NCI-H1417 treated with DMSO at 0.1 percent for 48 hours (cell line): ENCODE measurements around the gene SLC38A10.
A peak's percentile ranks its signal among the peaks of the same experiment; 100 is the strongest.

Experiments
- DNase-seq: peaks from one replicate; lab custom pipeline; 2025; lab: John Stamatoyannopoulos, UW

SLC38A10 gene

DNA sequence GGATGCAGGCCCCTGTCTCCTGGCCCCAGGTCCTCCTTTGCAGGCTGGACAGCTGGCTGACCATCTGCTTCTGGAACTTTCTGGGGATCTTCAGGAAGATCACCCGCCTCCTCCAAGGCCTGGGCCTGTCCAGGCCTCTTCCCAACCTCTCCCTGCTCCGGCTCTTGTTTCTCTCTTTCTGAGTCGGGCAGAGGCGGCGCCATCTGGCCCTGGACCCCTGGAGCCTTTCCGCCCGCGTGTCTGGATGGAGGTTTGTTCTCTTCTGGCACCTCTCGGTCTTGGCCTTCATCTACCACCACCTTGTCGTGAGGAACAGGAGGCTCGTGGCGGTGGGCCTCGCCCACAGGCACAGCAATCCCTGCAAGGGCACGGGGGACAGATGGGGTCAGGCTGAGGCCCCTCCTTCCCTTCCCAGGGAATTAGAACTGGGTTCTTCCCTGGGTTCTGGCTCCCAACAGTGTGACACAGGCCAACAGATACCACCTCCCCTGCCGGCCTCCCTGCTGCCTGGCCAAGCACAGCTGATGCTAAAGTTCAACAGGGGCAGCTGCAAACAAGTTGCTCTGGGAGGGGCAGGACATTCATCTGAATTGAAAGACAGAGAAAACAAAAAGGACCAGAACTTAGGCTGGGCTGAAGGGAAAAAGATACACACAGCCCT lies 42.7 kb downstream of the SLC38A10 start:
- DNase-seq, result no peak

DNA sequence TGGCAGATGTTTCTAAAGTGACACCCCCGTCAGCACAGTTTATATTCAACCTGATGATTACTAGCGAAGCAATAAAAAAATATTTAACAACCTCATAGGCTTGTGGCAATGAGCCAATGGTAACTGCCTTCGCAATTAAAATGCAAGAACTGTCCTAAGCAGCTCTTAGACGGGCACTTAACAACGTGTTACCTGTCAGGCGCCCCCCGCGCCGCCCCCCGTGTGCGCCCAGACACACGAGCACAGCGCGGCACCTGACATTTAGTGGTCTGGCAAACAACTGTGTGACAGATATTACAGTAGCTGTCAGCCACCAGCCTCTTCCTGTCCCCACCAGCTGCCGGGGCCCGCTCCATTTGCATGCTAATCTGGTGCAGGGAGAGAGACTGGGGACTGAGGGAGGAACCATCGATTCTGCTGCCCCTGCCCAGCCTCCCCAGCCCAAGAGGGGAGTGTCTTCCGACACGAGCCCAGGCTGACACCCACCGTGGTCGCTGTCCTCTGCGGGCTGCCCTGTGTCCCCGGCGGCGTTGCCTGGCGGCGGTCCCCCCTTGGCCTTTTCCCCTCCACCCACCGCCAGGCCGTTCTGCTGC lies 43.3 kb downstream of the SLC38A10 start:
- peak; percentile 76 for DNase-seq

DNA sequence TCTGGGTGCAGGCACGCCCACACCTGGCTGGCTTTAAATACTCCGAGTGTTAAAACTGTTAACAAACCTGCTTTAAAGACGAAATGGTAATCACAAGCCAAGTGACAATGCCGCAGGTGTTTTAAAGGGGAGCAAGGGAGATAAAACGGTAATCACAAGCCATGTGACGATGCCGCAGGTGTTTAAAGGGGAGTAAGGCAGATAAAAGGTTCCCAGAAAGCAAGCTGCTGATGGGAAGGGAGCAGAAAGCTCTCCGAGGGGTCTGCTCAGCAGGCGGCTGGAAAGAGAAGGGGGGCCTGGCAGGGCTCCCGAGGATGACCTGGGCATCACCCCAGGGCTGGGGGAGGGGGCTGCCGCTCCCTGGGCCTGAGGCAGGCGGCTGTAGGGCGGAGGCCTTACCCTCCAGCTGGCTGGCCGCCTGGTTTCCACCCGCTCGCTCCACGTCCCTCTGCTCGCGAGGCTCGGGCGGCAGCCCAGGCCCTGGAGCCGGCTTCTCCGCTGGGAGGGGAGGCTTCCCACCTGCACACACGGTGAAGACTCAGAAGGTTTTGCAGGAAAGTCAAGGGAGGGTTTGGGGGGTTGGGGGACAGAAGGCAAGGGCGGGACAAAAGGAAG lies 43.9 kb downstream of the SLC38A10 start:
- peak; percentile 65 for DNase-seq

DNA sequence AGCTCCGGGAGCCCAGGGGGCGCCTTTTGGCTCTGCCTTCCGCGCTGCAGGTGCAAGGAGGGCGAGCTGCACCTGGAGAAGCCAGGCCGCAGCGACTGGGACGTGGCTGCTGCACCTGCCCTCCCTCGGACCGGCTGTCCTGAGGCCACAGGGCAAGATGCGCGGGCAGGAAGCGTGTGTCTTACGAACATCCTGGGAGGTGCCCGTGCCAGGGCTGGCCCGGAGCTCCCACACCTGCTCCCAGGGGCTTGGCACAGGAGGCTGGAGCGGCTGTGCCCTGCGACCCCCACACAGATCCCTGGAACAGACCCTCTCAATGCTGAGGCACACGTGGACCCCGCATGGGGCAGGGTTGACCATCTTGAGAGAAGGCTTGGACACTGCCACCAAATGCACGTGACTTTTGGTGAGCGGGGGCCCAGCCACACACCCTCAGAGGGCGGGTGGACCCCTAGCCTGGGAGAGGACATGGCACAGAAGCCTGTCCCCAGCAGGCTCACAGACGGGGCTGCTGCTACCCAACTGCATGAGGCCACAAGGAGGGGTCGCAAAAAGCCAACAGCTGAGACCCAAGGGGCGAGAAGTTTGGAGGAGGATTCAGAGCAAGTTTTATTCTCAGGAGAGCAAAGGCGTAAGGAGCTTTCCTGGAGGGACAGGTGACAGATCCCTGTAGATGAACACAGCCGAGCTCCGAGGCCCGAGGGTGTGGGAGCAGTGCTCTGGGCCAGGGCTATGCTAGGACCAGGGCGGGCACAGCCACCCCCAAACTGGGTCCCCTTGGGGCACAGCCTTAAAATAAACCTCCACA lies 44.6 kb downstream of the SLC38A10 start:
- no peak for DNase-seq

DNA sequence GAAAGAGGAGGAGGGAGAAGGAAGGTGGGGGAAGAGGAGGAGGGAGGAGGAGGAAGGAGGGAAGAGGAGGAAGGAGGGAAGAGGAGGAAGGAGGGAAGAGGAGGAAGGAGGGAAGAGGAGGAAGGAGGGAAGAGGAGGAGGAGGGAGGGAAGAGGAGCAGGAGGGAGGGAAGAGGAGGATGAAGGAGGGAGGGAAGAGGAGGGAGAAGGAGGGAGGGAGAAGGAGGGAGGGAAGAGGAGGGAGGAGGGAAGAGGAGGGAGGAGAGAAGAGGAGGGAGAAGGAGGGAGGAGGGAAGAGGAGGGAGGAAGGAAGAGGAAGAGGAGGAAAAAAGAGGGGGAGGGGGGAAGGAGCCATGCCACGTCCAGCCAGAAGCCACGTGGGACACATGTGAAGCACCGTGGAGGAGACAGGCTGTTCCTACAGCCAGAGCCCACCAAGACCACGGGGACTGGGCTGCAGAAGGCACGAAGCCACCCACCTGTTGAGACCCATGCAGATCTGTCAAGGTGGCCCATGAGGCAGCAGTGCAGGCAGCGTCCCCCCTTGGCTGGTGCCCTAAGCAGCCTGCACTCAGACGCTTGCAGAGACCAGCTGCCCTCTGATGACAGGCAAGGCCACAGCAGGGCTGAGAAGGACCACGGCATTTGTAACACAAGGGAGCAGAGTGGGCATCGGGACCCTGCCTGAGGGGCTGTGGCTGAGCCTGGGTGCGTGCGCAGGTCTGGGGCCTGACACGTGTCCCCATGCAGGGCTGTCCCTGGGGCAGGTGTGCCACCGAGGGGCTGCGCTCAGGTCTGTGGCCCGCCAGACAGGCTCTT lies 45.7 kb downstream of the SLC38A10 start:
- DNase-seq, result no peak

DNA sequence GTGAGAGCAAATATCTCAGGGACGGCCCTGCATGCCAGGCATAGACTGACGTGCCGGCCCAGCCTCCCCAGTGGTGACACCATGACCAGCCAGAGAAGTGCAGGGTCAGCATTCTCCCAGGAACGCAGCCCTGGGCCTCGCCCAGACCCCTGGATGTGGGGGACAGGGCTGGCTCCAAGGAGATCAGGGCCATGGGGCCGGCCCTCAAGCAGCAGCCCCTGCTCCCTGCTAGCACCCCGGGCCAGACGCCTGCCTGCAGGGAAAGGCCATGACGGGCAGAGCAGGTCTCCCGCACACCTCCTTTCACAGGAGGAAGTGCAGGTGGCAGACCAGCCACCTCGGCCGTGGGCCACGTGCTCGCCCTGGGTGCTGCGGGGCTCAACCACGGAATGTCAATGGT lies 46.5 kb downstream of the SLC38A10 start:
- DNase-seq, result no peak

DNA sequence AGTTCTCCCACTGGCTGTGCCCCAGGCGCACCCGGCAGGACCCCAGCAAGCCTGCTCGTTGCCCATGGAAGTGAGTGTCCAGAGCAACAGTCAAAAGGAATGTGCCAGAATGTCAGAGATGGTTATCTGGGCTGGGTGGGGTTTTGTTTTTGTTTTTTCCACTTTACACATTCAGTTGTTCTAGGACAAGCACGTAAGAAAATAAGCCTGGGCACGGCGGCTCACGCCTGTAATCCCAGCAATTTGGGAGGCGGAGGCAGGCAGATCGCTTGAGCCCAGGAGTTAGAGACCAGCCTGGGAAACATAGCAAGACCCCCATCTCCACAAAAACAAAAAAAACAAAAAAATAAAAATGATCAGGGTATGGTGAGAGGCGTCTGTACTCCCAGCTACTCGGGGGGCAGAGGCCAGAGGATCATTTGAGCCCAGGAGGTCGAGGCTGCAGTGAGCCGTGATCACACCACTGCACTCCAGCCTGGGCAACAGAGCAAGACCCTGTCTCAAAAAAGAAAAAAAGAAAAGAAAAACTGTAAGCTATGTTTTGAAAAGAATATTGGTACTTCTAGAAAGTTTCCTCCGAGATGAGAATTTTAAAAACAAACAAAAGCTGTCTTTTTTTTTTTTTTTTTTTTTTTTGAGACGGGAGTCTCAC lies 47.6 kb downstream of the SLC38A10 start:
- DNase-seq, result no peak

DNA sequence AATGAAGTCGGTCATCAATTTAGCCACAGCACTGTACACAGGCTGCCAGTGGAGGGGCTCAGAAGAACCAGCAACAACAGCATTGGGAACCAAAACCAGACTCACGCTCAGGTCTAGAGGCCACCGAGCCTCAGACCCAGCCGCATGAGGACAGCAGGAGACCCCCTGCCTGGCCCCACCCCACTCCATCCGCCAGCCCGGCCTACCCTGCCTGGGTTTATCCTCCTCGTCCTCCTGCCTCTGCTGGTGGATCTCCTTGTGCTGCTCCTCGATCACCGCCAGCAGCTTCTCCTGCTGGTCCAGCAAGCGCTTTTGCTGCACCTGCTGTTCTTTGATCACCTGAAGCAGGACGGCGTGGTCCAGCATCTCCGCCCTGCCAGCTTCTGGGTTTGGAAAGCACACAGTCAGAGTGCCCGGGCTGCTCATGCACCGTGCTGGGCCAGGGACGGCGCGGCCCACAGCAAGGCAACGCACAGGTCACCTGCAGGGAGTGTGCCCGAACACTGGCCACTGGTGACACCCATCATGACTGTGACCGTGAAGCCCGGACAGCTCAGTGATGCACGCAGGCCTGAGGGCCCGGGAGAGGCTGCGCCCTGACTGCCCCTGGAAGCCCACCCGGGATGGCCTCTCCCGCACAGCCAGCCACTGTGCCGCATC lies 48.3 kb downstream of the SLC38A10 start:
- no peak for DNase-seq

DNA sequence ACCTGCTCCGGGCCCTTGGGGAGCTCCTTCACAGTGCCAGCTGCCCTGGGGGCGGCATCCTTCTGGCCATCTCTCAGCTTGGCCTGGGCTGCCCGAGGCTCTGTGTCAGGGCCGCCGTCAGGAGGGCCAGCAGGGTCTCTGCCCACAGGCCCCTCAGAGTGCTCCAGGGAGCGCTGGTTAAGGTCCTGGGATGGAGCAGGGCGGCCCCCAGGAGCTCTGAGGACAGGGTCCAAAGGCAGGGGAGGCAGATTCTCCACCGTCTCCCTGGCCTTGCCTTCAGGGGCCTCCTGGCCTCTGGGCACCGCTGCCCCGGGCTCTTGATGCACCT lies 48.8 kb downstream of the SLC38A10 start:
- no peak for DNase-seq

DNA sequence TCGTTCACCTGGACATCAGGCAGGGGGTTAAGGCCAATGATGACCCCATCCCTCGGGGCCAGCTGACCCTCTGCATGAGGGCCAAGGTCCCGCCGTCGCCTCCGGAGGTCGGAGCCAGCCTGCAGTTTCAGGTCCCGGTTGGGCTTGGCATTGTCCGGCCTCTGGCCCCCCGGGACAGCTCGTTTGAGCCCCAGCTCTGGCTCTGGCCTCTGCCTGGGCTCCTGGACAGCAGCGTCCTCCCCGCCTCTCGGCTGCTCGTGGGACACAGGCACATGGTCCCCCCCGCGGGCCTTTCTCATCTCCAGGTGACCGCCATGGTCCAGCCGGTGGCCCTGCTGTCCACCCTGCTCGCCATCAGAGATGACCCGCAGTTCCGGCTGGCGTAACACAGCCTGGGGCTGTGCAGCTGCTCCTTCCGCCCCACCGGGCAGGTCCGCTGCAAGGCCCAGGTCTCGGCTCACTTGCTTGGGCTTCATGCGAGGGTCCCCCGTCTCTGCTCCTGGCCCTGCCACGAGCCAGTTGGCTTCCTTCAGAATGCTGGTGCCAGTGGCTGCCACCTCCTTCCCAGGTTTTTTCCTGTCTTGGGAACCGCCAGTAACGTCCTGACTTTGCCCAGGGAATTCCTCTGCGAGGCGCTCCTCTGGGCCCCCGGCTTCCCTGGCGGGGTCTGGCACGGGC lies 49.3 kb downstream of the SLC38A10 start:
- no peak for DNase-seq

DNA sequence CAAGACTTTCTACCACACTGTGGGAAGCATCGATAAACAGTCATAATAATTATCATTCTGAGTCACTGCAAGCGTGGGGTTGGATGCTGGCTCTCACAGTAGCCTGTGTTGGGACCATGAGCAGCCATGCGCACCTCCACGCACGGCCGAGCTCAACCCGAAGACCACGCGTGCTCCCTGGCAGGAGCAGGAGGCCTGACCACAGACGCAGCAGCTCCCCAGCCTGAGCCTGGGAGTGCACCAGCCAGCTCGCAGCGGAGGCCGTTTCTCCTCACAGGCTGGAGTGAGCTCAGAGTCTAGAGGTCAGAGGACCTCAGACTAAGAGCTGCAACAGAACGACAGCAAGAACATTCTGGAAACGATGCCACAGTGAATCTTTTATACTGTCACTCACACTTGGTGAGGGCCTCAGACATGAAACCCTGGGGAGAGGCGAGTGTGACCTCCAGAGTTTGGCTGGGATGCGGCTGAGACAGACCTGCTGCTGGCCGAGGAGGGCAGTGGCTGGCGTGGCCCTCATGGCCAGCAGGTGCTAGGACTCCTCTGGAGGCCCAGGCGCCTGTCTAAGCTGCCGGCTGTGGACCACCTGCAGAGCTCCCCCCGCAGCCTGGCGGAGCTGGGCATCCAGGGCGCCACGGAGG lies 50.0 kb downstream of the SLC38A10 start:
- no peak for DNase-seq

DNA sequence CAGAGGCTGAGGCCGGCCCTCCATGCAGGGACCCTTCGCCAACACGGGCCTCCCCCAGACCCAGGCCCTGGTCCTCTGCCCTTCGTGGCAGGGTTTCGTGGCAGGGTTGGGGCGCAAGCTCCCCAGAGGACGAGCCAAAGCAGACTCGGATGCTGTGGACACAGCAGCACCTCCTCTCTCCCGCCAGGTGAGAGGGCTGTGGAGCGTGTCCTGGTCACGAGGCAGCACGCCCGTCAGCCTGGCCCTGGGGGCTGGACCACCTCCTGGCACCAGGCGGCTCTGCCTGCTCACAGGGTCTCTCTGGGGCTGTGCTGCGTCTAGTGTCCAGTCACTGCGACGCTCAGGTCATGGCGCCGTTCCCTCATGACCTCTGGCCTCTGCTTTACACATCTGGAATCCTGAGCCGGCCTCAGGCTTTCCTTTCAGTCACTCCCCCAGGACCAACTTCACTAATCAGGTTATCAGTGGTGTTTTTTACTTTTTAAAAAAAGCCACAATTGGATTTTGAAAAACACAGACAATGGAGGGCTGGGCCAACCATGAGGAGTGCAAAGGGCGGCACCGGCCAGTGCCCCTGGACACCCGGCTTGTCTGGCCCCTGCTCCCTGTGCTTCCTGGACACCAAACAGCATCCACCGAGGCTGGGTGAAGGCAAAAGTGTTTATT lies 50.6 kb downstream of the SLC38A10 start:
- no peak for DNase-seq

DNA sequence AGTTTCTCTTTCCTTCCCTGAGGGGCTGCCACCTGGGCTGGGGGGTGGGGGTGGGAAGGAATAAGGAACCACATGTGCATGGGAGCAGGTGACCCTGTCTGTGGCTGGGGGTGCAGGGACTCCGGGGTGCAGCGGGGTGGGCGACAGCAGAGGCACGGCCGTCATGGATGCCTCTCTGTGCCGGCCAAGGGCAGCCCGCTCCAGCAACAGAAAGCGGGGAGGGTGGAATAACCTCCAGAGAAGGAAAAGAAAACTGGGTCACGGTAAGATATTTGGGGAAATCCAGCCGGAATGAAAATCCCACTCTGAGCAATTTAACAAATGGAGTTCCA lies 51.8 kb downstream of the SLC38A10 start:
- no peak for DNase-seq

DNA sequence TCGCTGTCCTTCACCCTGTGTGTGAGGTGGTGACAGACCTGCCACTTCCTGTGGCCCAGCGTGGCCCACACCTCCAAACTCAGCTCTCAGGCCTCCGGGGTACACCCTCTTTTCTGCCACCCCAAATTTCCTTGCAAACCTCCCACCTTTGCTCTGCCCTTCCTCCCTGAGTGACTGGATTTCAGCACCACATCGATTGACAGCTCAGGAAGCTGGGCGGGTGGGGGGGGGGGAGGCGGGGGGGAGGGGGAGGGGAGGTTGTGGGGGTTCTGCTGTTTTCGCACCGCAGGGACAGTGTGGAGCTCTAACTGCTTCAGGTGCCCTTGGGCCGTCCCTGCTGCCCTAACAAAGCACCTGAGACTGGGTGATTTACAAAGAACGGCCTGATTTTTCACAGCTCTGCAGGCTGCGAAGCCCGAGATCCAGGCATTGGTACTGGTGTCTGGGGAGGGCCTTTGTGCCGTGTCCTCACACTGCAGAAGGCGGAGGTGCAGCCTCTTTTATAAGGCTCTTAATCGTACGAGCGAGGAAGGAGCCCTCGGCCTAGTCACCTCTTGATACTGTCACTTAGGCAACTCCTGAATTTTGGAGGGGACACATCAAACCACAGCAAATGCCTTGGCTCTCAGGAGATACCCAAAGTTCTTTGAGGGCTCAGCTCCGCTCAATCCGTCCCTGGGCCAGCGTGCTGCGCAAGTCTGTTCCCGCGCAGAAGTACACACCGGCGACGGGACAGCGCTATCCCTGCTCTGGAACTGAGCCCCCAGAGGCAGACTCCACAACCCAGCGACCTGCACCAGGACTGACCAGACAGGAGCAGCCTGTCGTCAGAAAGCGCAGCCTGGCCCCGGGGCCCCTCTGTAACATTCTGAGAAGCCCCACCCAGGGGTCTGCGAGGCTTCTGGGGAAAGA lies 52.4 kb downstream of the SLC38A10 start:
- DNase-seq, result no peak

DNA sequence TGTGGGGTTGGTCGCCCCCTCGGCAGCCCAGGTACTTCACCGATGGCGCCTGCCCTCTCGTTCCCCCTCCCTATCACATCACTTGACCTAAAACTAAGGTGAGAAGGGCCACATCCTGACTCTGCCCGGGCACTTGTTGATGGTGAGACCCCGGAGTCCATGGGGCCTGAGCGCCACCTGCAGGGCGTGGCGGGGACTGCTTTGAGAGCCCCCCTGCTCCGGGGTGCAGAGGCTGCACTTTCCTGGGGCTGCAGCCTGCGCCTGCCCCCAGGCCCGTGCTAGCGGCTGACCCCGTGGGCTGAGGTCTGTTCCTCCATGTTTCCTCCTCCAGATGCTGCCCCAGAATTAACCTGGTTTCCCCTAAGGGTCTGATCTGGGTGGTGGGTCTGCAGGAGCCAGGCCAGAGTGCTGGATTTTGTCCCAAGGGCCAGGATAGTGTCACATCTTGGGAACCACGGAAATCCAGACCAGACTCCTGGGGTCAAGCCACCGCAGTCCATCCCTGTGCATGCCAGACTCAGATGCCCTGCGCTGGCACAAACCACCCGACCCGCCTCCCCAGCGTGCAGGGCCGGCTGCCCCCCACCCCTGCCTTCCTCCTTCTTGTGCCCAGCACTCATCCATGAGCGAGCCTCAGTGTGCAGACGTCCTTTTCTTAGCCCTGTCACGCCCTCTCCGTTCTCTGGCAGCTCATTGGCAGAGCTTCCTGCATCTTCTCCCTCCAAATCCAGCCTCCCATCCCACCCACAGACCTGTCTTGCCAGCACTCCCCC lies 53.3 kb downstream of the SLC38A10 start:
- DNase-seq, result no peak

DNA sequence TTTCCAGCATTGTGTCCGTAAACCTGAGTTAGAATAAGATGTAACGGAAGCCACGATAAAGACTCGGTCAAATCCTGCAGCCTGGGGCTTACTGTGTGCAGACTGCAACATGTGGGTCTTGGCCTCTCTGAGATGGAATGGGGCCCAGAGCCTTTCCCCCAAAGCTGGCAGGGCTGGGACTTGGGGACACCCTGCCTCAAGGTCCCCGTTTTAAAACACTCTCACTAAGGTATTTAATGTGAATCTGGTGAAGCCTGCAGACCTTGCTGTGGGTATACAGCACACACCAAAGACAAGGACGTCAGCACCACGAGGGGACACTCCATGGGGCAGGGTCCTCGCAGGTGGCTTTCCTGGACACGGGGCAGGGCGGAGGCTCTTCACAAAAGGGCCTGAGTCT lies 53.9 kb downstream of the SLC38A10 start:
- no peak for DNase-seq

DNA sequence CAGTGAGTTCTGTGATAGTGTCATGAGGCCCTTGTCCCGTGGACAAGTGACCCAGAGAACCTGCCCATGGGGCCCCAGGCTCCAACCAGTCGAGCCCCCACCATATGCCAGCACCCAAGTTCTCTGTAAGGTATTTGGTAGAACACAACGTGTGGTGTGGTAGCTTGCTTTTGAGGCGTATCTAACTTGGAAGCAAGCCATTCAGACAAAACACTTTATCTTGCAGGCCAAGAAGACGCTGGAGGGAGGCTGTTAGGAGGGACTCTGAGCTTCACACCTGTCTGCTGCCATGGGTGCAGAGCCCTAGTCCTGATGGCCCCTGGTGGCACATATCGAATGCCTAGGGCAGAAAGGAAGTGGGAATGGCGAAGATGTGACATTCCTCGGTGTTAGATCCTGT lies 54.3 kb downstream of the SLC38A10 start:
- DNase-seq, result no peak
